Measurements from ENCODE around the gene INMT. TPM values are rescaled to one million over a fixed set of nuclear protein-coding genes. Genes with fewer than 3 reads are reported as not detected.

The INMT gene
- total and polyA plus RNA-seq, 2 experiments from 2014 or later = 0.79 to 1.1 TPM

- Histone ChIP-seq H3F3A (replicated peaks; ENCODE audit: low read depth) (peaks cover 3% of the 10 kb centered on the region; the same call in 1 of the 2 replicates), H3K4me3 (no peak overlapping the region), H3K27me3 (ENCODE audit: insufficient read depth) (no peaks in the 10 kb centered on the region), H3K79me2 (replicated peaks; ENCODE audit: insufficient read depth) (no peaks in the 10 kb centered on the region), H3K36me3 (ENCODE audit: insufficient read depth) (no peaks in the 10 kb centered on the region), H2AFZ (no peak overlapping the region), H4K20me1 (replicated peaks; ENCODE audit: insufficient read depth) (no peaks in the 10 kb centered on the region), H3K4me1 (ENCODE audit: insufficient read depth) (peaks cover 21% of the 10 kb centered on the region), H3K27ac (ENCODE audit: low read depth) (no peak overlapping the region), H3K4me2 (no peak overlapping the region), H3K9me2 (ENCODE audit: insufficient read depth) (no peaks in the 10 kb centered on the region)
- no peak overlapping the region for H3K4me3 Mint-ChIP-seq
- H3K27me3 Mint-ChIP-seq (ENCODE audit: insufficient read depth, low read depth, poor library complexity) = peaks cover 18% of the 10 kb centered on the region
- no peak overlapping the region; the same call in 1 of the 2 replicates for H3K27ac Mint-ChIP-seq
- ATAC-seq (no peak), DNase-seq (ENCODE audit: low spot score) (no peak)
- peaks cover 37% of the 10 kb centered on the region for H3K4me1 Mint-ChIP-seq
- TF ChIP-seq CTCF (conservative IDR thresholded peaks at IDR 0.05; ENCODE audit: low read depth in 2 of 2) = no peak
- TF ChIP-seq EZH2phosphoT487 (IDR thresholded peaks at IDR 0.05; ENCODE audit: unreplicated experiment) = no peak
- no peak for TF ChIP-seq NANOG (IDR thresholded peaks at IDR 0.05; ENCODE audit: borderline replicate concordance)
- no peak for TF ChIP-seq ZNF462 (CRISPR knock-in tag; IDR thresholded peaks at IDR 0.05)
- peaks cover 4% of the 10 kb centered on the region; the same call in 2 of the 3 replicates for H3K36me3 Mint-ChIP-seq (ENCODE audit: low read depth)
- H3K9me3 Mint-ChIP-seq = peaks cover 4% of the 10 kb centered on the region; the same call in 2 of the 3 replicates
Observed at GRCh38 chr7:30731581-30731980, 20.4 kb upstream of the INMT start.

All from GM23338 (cell line).